ENCODE results near the gene RANBP1. TPM values are rescaled to one million over a fixed set of nuclear protein-coding genes. Genes with fewer than 3 reads are reported as not detected.

Gene RANBP1
- total RNA-seq, 1 experiment from 2014 or later = 522 TPM

DNA sequence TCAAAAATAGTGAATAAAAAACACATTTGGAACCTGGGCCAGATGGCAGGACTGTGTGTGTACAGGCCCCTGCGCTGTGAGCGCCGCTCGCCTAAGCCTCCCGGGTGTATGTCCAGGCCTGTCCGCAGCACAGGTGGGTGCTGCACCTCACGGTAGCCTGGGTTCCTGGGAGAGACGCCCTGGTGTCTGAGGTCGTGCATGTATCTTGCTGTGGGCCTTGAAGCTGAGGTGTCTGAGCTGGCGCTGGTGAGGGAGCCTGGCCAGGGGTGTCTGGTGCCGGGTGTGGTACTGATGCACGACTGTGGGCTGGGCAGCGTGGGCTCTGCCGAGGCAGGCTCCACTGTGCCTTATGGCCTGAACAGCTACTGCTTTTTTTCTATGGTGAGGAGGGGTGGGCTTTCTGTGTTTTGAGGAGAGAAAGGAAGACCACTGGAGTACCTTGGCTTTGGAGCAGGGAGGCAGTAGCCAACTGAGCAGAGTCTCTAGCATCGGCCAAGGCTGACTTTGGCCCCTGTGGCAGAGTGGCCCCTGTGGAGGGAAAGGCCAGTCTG is 11.5 kb downstream of the RANBP1 start:
- H2AK5ac ChIP-seq (ENCODE audit: insufficient read length, low read length) = no peak overlapping the region
- no peak overlapping the region for H3K23ac ChIP-seq (ENCODE audit: insufficient read length, low read depth, low read length)
- Mint-ChIP-seq H3K4me3 (no peak overlapping the region; a peak in 1 of 5 replicates), H3K36me3 (ENCODE audit: insufficient read depth in 1 of 3, low read depth in 3 of 3) (peaks cover 27 to 54% (median 51%) of the 10 kb centered on the region in 3 experiments; a peak in 6 of 7 replicates), H3K9me3 (no peaks in the 10 kb centered on the region), H3K27ac (peak overlapping the region in 2 of 3 experiments; percentile 73 to 82; a peak in 4 of 7 replicates), H3K27me3 (ENCODE audit: low read depth) (no peaks in the 10 kb centered on the region; the same call in 1 of the 2 replicates), H3K4me1 (peaks cover 5 to 6% of the 10 kb centered on the region in 2 experiments)
- H3K27ac ChIP-seq (ENCODE audit: insufficient read length, low read depth, low read length) = no peak overlapping the region
- H2BK15ac ChIP-seq (ENCODE audit: low read depth, low read length) = no peak overlapping the region
- peaks cover 4% of the 10 kb centered on the region for H3K23me2 ChIP-seq (ENCODE audit: insufficient read length, low read depth, low read length, poor library complexity, severe bottlenecking)
- no peak overlapping the region for H2BK12ac ChIP-seq (ENCODE audit: insufficient read length, low read depth, low read length)
- H3K56ac ChIP-seq (ENCODE audit: insufficient read length, low read depth, low read length) = no peak overlapping the region
- H4K8ac ChIP-seq (replicated peaks; ENCODE audit: insufficient read length, low read depth, low read length) = no peak overlapping the region
- no peak overlapping the region for H2BK5ac ChIP-seq (ENCODE audit: insufficient read length, low read length)
- no peak for DNase-seq
- H3K4ac ChIP-seq (ENCODE audit: low read depth, low read length) = no peak overlapping the region
- peaks cover 3% of the 10 kb centered on the region for H3K79me1 ChIP-seq (ENCODE audit: insufficient read depth, low read depth, low read length, poor library complexity, severe bottlenecking)
- no peaks in the 10 kb centered on the region for H3K27me3 ChIP-seq (ENCODE audit: insufficient read depth, low read length)
- no peaks in the 10 kb centered on the region for H3K4me1 ChIP-seq (ENCODE audit: insufficient read depth, low read length)
- TF ChIP-seq, protein P1, sequence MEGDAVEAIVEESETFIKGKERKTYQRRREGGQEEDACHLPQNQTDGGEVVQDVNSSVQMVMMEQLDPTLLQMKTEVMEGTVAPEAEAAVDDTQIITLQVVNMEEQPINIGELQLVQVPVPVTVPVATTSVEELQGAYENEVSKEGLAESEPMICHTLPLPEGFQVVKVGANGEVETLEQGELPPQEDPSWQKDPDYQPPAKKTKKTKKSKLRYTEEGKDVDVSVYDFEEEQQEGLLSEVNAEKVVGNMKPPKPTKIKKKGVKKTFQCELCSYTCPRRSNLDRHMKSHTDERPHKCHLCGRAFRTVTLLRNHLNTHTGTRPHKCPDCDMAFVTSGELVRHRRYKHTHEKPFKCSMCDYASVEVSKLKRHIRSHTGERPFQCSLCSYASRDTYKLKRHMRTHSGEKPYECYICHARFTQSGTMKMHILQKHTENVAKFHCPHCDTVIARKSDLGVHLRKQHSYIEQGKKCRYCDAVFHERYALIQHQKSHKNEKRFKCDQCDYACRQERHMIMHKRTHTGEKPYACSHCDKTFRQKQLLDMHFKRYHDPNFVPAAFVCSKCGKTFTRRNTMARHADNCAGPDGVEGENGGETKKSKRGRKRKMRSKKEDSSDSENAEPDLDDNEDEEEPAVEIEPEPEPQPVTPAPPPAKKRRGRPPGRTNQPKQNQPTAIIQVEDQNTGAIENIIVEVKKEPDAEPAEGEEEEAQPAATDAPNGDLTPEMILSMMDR (conservative IDR thresholded peaks at IDR 0.05) = no peak
- H2BK120ac ChIP-seq (ENCODE audit: low read depth, low read length, poor library complexity, severe bottlenecking) = no peak overlapping the region
- H2BK20ac ChIP-seq (ENCODE audit: low read depth, low read length, poor library complexity, severe bottlenecking) = no peak overlapping the region
- no peak overlapping the region for H4K5ac ChIP-seq (ENCODE audit: insufficient read length, low read depth, low read length)
- no peak overlapping the region for H2AFZ ChIP-seq (ENCODE audit: low read length)
- H3K79me2 ChIP-seq (ENCODE audit: insufficient read depth, low read length) = peaks cover under 1% of the 10 kb centered on the region; the same call in 1 of the 2 replicates
- no peak overlapping the region for H3K14ac ChIP-seq (ENCODE audit: insufficient read depth, low read length)
- no peaks in the 10 kb centered on the region for H3K9me3 ChIP-seq (ENCODE audit: control insufficient read depth, low read depth, low read length)
- H4K20me1 ChIP-seq (ENCODE audit: control insufficient read depth, insufficient read depth, insufficient read length) = peaks cover 2% of the 10 kb centered on the region
- no peak overlapping the region for H4K91ac ChIP-seq (ENCODE audit: insufficient read length, low read depth, low read length)
- H3K4me2 ChIP-seq (ENCODE audit: insufficient read depth, insufficient read length, low read length) = no peak overlapping the region
- H3T11ph ChIP-seq (ENCODE audit: low read length) = no peak overlapping the region
- no peak overlapping the region for H3K18ac ChIP-seq (ENCODE audit: insufficient read length, low read depth, low read length)
- H3K9ac ChIP-seq (ENCODE audit: extremely low read depth, insufficient read length, low read length) = no peak overlapping the region
- WGBS (ENCODE audit: extremely low coverage, insufficient read length, low lambda C conversion rate) = no CpG with 5 or more reads among the region's 15 CpGs

All from H9 (cell line).